Right lobe of liver (tissue), 6 donors: ENCODE results near the gene CNOT6. TPM values are rescaled to one million over a fixed set of nuclear protein-coding genes. Genes with fewer than 3 reads are reported as not detected.

Experiments
- ATAC-seq, 4 donors: fragments of 200-7000 bp; cut with Tn5 transposase; one replicate each; pipeline ENCODE4 v1.9.1; 2020; ENCODE audit warnings: mild to moderate bottlenecking in 4 of 4, moderate library complexity in 4 of 4
- DNase-seq, 3 donors: peaks; one replicate each; pipeline ENCODE4 v3.0.0-alpha.2; 2020
- H3K27ac ChIP-seq, 3 donors: fragments of 200-600 bp; one replicate each; pipeline ENCODE4 v1.8.0; 2022
- H3K27me3 ChIP-seq, 2 donors: fragments of 200-600 bp; one replicate each; pipeline ENCODE4 v1.8.0; 2022
- H3K36me3 ChIP-seq, 4 donors: fragments of 200-600 bp; sonication (generic) in 1 of 4; one replicate each; pipeline versions ENCODE4 v1.5.1 to v1.8.0; 2017 to 2022; ENCODE audit warnings: control low read depth in 1 of 4
- H3K4me1 ChIP-seq, 4 donors: fragments of 200-600 bp; sonication (generic) in 1 of 4; one replicate each; pipeline versions ENCODE4 v1.5.1 to v1.8.0; 2017 to 2022; ENCODE audit warnings: control low read depth in 1 of 4
- H3K4me3 ChIP-seq, 3 donors: fragments of 200-600 bp; one replicate each; pipeline ENCODE4 v1.8.0; 2022
- H3K9me3 ChIP-seq, 4 donors: fragments of 200-600 bp; sonication (generic) in 1 of 4; one replicate each; pipeline versions ENCODE4 v1.5.1 to v1.8.0; 2017 to 2022; ENCODE audit warnings: control low read depth in 1 of 4
- POLR2A ChIP-seq: fragments of 450-650 bp; IDR thresholded peaks from one replicate; pipeline ENCODE4 v1.6.1; 2017; ENCODE audit warnings: antibody characterized with exemption, mild to moderate bottlenecking
- WGBS: methylation state at CpG from one replicate; pipeline ENCODE4 v1.1.6; 2018; ENCODE audit warnings: low coverage, low lambda C conversion rate; ENCODE audit not compliant: insufficient coverage; ENCODE audit errors: missing lambda C conversion rate; 5-methylcytosine and 5-hydroxymethylcytosine counted together
- intact Hi-C, 2 donors: fragments of 100-400 bp; cut with DNase I; formaldehyde crosslinking; loops; one replicate each; pipeline versions ENCODE4 v1.11.2 to v1.14.1; 2022
- total RNA-seq, 6 experiments: library from RNA; depleted of rRNA in 2 of 6; stranded (reverse); fragments of >200 nt in 2 of 6; fragmentation: NEBNext Ultra II Directional in 3 of 6; extraction: Animal tissue kit (Norgen Biotek cat#: 25700) in 3 of 6; gene quantifications; one replicate each; pipeline versions ENCODE4 v1.1.0 to v1.2.4, GENCODE V29; 2016 to 2023
- TF ChIP-seq, protein P1 (sequence below), 4 donors: fragments of 200-600 bp in 3 of 4; fragments of 450-650 bp in 1 of 4; IDR thresholded peaks; one replicate each; pipeline versions ENCODE4 v1.5.1 to v1.8.0; 2016 to 2022; ENCODE audit warnings: antibody characterized with exemption in 4 of 4, mild to moderate bottlenecking in 2 of 4
- donor health status: DM: no; HTN: yes; CAD: no.
- donor health status: DM: no; HTN: no; CAD: no.
- donor health status: DM: no; HTN: no; CAD: no.
- donor health status: DM: no; HTN: yes; CAD: no.
- donor health status: DM: no; HTN: yes; CAD: no.

Gene CNOT6
- total RNA-seq, 6 experiments from 2014 or later, result 4.8 to 8.8 (median 5.3) TPM

DNA sequence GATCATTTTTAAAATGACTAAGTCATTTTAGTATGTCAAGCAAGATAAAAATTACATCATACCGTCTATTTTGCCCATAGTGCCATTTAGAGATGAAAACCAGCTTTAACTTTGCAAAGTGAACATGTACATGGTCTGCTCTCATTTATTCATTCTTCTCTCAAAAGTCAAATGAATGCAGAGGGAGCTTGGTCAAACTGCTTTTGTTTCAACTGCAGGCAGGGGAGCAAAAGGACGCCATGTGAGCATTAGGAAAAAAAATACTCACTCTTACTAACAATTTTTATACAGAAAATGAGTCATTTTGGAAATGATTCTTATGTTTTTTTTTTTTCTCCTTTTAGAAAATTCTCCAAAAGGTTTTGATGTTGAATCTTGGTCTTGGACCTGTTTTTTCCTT is 81.4 kb downstream of the CNOT6 start:
- H3K9me3 ChIP-seq, result no peaks in the 10 kb centered on the region
- no peaks in the 10 kb centered on the region for H3K4me1 ChIP-seq
- DNase-seq, result no peak
- 88% methylated on average over 2 of the region's 2 CpGs for WGBS
- H3K27ac ChIP-seq, result no peak overlapping the region
- TF ChIP-seq, protein P1, sequence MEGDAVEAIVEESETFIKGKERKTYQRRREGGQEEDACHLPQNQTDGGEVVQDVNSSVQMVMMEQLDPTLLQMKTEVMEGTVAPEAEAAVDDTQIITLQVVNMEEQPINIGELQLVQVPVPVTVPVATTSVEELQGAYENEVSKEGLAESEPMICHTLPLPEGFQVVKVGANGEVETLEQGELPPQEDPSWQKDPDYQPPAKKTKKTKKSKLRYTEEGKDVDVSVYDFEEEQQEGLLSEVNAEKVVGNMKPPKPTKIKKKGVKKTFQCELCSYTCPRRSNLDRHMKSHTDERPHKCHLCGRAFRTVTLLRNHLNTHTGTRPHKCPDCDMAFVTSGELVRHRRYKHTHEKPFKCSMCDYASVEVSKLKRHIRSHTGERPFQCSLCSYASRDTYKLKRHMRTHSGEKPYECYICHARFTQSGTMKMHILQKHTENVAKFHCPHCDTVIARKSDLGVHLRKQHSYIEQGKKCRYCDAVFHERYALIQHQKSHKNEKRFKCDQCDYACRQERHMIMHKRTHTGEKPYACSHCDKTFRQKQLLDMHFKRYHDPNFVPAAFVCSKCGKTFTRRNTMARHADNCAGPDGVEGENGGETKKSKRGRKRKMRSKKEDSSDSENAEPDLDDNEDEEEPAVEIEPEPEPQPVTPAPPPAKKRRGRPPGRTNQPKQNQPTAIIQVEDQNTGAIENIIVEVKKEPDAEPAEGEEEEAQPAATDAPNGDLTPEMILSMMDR (IDR thresholded peaks at IDR 0.05), result no peak
- peaks cover 0 to 24% (median 5%) of the 10 kb centered on the region in 4 donors for H3K36me3 ChIP-seq
- no peak for ATAC-seq
- no peaks in the 10 kb centered on the region for H3K27me3 ChIP-seq
- intact Hi-C loops, result no loop called here
- no peak overlapping the region for H3K4me3 ChIP-seq

DNA sequence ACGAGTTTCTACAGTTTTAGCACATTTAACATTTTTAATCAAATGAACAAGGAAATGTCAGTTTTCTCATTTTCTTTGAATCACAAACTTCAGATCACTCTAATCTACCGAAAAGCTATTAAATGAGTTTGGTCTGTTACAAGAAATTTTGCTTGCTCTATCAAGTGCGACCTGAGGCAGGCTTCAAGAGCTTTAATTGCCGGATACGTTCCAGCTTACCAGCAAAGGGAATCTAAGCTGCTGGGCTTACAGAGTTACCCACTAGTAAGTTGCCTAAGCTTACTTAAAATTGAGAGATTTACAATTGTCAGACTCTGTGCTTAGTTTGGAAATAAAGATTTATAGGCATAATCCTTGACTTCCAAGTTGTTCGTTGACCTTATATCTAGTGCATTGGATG is 86.5 kb downstream of the CNOT6 start:
- Histone ChIP-seq H3K9me3 (no peaks in the 10 kb centered on the region), H3K27ac (no peak overlapping the region), H3K27me3 (no peaks in the 10 kb centered on the region), H3K36me3 (peaks cover 0 to 3% (median 0%) of the 10 kb centered on the region in 4 donors), H3K4me1 (no peaks in the 10 kb centered on the region), H3K4me3 (no peak overlapping the region)
- ATAC-seq (no peak), DNase-seq (no peak)
- intact Hi-C loops, result no loop called here
- 74% methylated on average over 6 of the region's 6 CpGs for WGBS
- TF ChIP-seq, protein P1 (IDR thresholded peaks at IDR 0.05), result no peak
- no peak for TF ChIP-seq POLR2A

DNA sequence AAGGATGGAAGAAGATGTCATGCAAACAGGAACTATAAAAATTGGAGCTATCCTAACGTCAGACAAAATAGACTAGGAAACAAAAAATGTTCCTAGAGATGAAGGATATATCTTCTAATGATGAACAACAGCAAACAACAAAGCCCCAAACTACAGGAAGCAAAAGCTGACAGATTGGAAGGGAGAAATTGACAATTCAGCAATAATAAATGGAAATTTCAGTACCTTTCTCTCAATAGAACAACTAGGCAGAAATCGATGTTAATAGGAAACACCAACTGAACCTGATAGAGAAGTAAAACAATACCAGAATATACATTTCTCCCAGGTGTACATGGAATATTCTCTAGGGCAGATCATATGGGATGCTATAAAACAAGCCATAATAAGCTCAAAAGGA is 89.6 kb downstream of the CNOT6 start:
- WGBS, result 47% methylated on average over 2 of the region's 2 CpGs
- Histone ChIP-seq H3K4me3 (no peak overlapping the region), H3K9me3 (no peaks in the 10 kb centered on the region), H3K36me3 (no peaks in the 10 kb centered on the region), H3K4me1 (no peaks in the 10 kb centered on the region), H3K27me3 (no peaks in the 10 kb centered on the region), H3K27ac (no peak overlapping the region)
- DNase-seq (no peak), ATAC-seq (no peak)
- intact Hi-C loops, result no loop called here
- TF ChIP-seq POLR2A, result no peak
- TF ChIP-seq, protein P1 (IDR thresholded peaks at IDR 0.05), result no peak

DNA sequence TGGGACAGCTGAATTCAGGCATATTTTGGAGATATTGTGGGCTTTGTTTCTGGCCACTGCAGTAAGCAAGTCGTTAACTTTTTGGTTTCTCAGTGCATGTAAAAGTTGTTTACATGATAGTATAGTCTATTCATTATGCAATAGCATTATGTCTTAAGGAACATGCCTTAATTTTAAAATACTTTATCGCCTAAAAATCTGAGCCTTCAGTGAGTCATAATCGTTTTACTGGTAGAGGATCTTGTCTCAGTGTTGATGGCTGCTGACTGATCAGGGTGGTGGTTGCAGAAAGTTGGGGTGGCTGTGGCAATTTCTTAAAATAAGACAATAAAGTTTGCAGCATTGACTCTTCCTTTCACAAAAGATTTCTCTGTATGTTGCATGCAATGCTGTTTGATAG is 92.0 kb downstream of the CNOT6 start:
- WGBS, result 59% methylated on average over 3 of the region's 3 CpGs
- TF ChIP-seq, protein P1 (IDR thresholded peaks at IDR 0.05), result no peak
- TF ChIP-seq POLR2A, result no peak

DNA sequence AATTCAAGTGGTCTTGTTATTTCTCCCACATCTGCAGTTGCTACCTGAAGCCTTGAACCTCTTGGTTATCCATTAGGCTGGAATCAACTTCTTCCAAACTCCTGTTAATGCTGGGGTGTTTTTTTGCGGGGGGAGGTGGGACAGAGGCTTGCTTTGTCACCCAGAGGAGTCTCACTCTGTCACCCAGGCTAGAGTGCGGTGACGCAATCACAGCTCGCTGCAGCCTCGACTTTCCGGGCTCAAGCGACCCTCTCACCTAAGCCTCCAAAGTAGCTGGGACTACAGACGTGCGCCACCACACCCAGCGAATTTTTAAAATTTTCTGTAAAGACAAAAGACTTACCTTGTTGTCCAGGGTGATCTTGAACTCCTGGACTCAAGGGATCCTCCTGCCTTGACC is 92.7 kb downstream of the CNOT6 start:
- Histone ChIP-seq H3K4me3 (no peak overlapping the region), H3K27me3 (peaks cover 0 to 14% of the 10 kb centered on the region in 2 donors), H3K27ac (no peak overlapping the region), H3K36me3 (no peaks in the 10 kb centered on the region), H3K9me3 (no peaks in the 10 kb centered on the region), H3K4me1 (peaks cover 0 to 9% (median 0%) of the 10 kb centered on the region in 4 donors)
- ATAC-seq, result no peak
- no peak for DNase-seq
- TF ChIP-seq, protein P1 (IDR thresholded peaks at IDR 0.05), result no peak
- TF ChIP-seq POLR2A, result no peak
- whole genome bisulfite sequencing, result 86% methylated on average over 6 of the region's 10 CpGs
- intact Hi-C loops, result no loop called here

More for the DNA sequence above, 92.0 kb downstream of the CNOT6 start:
- Histone ChIP-seq H3K36me3 (no peaks in the 10 kb centered on the region), H3K27ac (no peak overlapping the region), H3K4me3 (no peak overlapping the region), H3K9me3 (no peaks in the 10 kb centered on the region), H3K27me3 (peaks cover 0 to 12% of the 10 kb centered on the region in 2 donors), H3K4me1 (peaks cover 0 to 5% (median 0%) of the 10 kb centered on the region in 4 donors)
- ATAC-seq, result no peak
- intact Hi-C loops, result no loop called here
- no peak for DNase-seq
